ENCODE results near the gene METTL8. TPM values are rescaled to one million over a fixed set of nuclear protein-coding genes. Genes with fewer than 3 reads are reported as not detected.
A peak's percentile ranks its signal among the peaks of the same experiment; 100 is the strongest.

The METTL8 gene
- total RNA-seq (10 to 100 TPM in 5 of 9 donors, 1 to 10 TPM in 4; 7.4 to 18.5 (median 11.2) TPM), polyA plus RNA-seq (1 to 10 TPM; 4.2 to 5.1 TPM)
- long read RNA-seq, donor 1, full-length matches to known transcripts = 4 of 6 reads
- long read RNA-seq, donor 1, partial matches to known transcripts = 0 of 6 reads
- long read RNA-seq, donor 1, other reads (novel, unspliced or antisense) = 2 of 6 reads
- long read RNA-seq, donor 2, full-length matches to known transcripts = 7 of 13 reads
- long read RNA-seq, donor 2, partial matches to known transcripts = 0 of 13 reads
- long read RNA-seq, donor 2, other reads (novel, unspliced or antisense) = 6 of 13 reads
- long read RNA-seq, donor 3, full-length matches to known transcripts = 2 of 3 reads
- long read RNA-seq, donor 3, partial matches to known transcripts = 0 of 3 reads
- long read RNA-seq, donor 3, other reads (novel, unspliced or antisense) = 1 of 3 reads

- Histone ChIP-seq H3K27ac (peak within 1 kb of the TSS; percentile 82 to 100 (median 98)), H3K4me1 (peaks cover 3 to 18% (median 10%) of the 10 kb centered on the region in 12 donors), H3K4me3 (peak within 1 kb of the TSS; percentile 61 to 95 (median 84)), H3K36me3 (peaks cover 0 to 31% (median 27%) of the 10 kb centered on the region in 9 donors), H3K9me3 (no peaks in the 10 kb centered on the region), H3K27me3 (no peaks in the 10 kb centered on the region)
- DNase-seq = no peak
- TF ChIP-seq CTCF (IDR thresholded peaks at IDR 0.05) = peak in 2 of 12 donors; percentile 42 to 43
- no peak for TF ChIP-seq POLR2A (IDR thresholded peaks at IDR 0.05)
- intact Hi-C loops (cut with DNase I) = loop anchor here in 9 of 10 donors (2.0 to 10.0 kb wide), 8 partner anchors 89 to 505 kb away; partner anchors contain the start of genes CYBRD1 (in 7 of the 9), TLK1 (in 4 of the 9), DYNC1I2 (in 1 of the 9) and GORASP2 (in 1 of the 9)
- WGBS, 4 donors = 0% methylated on average over 8 to 15 of the region's 15 CpGs
- ATAC-seq = no peak
Observed at GRCh38 chr2:171433763-171434012, at the start of gene METTL8. Gene METTL8, minus strand, starts transcription at chr2:171433990. Its CDS starts 41,805 bp downstream, at chr2:171392185.

- 89 to 96% (median 96%) methylated on average over 3 of the region's 3 CpGs for WGBS, 4 donors
- H3K4me3 ChIP-seq = no peak overlapping the region
- intact Hi-C loops (cut with DNase I) = no loop called here
- TF ChIP-seq CTCF (IDR thresholded peaks at IDR 0.05) = no peak
- no peak for TF ChIP-seq POLR2A (IDR thresholded peaks at IDR 0.05)
- H3K27me3 ChIP-seq = no peaks in the 10 kb centered on the region
- ATAC-seq = no peak
- H3K27ac ChIP-seq = no peak overlapping the region
- no peaks in the 10 kb centered on the region for H3K9me3 ChIP-seq
- H3K4me1 ChIP-seq = no peaks in the 10 kb centered on the region
- H3K36me3 ChIP-seq = peaks cover 0 to 73% (median 44%) of the 10 kb centered on the region in 9 donors
- DNase-seq = no peak
Observed at GRCh38 chr2:171482877-171483276, 49.1 kb upstream of the METTL8 start.

GRCh38 chr2:171482308-171482707, 48.5 kb upstream of the METTL8 start:
- no peaks in the 10 kb centered on the region for H3K27me3 ChIP-seq
- no peak overlapping the region for H3K4me3 ChIP-seq
- intact Hi-C loops (cut with DNase I) = no loop called here
- no peak overlapping the region for H3K27ac ChIP-seq
- DNase-seq (no peak), ATAC-seq (no peak)
- H3K9me3 ChIP-seq = no peaks in the 10 kb centered on the region
- TF ChIP-seq POLR2A (IDR thresholded peaks at IDR 0.05) = no peak
- no peak for TF ChIP-seq CTCF (IDR thresholded peaks at IDR 0.05)
- H3K4me1 ChIP-seq = no peaks in the 10 kb centered on the region
- H3K36me3 ChIP-seq = peaks cover 0 to 79% (median 44%) of the 10 kb centered on the region in 9 donors

GRCh38 chr2:171480908-171481307, 47.1 kb upstream of the METTL8 start:
- TF ChIP-seq POLR2A (IDR thresholded peaks at IDR 0.05) = no peak
- TF ChIP-seq CTCF (IDR thresholded peaks at IDR 0.05) = no peak
- ATAC-seq (no peak), DNase-seq (no peak)
- WGBS, 4 donors = 86 to 90% (median 87%) methylated on average over 1 of the region's 1 CpG
- Histone ChIP-seq H3K27ac (no peak overlapping the region), H3K9me3 (no peaks in the 10 kb centered on the region), H3K36me3 (peaks cover 0 to 88% (median 55%) of the 10 kb centered on the region in 9 donors), H3K27me3 (no peaks in the 10 kb centered on the region), H3K4me3 (no peak overlapping the region), H3K4me1 (no peaks in the 10 kb centered on the region)
- intact Hi-C loops (cut with DNase I) = no loop called here
